ENCODE measurements around the gene SCN1A.
A peak's percentile ranks its signal among the peaks of the same experiment; 100 is the strongest.
"Not testable (repeated sequence)": the region's sequence is repeated elsewhere in the genome, so short reads cannot be mapped to it uniquely, and the experiment has no call there.

SCN1A gene

GRCh38 chr2:166127217-166128155, at the start of gene SCN1A:
SCN1A (minus strand) TSS chr2:166128020; CDS start chr2:166073621, 54,399 bp downstream.
- DNase-seq (ENCODE audit: low spot score): peak; percentile 69

GRCh38 chr2:166173263-166173662, 45.4 kb upstream of the SCN1A start:
- no peak for DNase-seq (ENCODE audit: low spot score)

- DNase-seq (ENCODE audit: low spot score): no peak
These were observed 43.4 kb upstream of the SCN1A start for GRCh38 chr2:166171216-166171615.

GRCh38 chr2:166170356-166170755, 42.5 kb upstream of the SCN1A start:
- no peak for DNase-seq (ENCODE audit: low spot score)

GRCh38 chr2:166167449-166167848, 39.6 kb upstream of the SCN1A start:
- no peak for DNase-seq (ENCODE audit: low spot score)

GRCh38 chr2:166163775-166164174, 36.0 kb upstream of the SCN1A start:
- DNase-seq (ENCODE audit: low spot score): no peak

GRCh38 chr2:166158546-166158945, 30.7 kb upstream of the SCN1A start:
- no peak for DNase-seq (ENCODE audit: low spot score)

GRCh38 chr2:166157578-166157977, 29.8 kb upstream of the SCN1A start:
- no peak for DNase-seq (ENCODE audit: low spot score)

- no peak for DNase-seq (ENCODE audit: low spot score)
These were observed 29.2 kb upstream of the SCN1A start for GRCh38 chr2:166156985-166157490.

GRCh38 chr2:166155589-166155988, 27.8 kb upstream of the SCN1A start:
- no peak for DNase-seq (ENCODE audit: low spot score)

- no peak for DNase-seq (ENCODE audit: low spot score)
These were observed 27.0 kb upstream of the SCN1A start for GRCh38 chr2:166154685-166155338.

GRCh38 chr2:166152064-166152463, 24.2 kb upstream of the SCN1A start:
- DNase-seq (ENCODE audit: low spot score): no peak

- no peak for DNase-seq (ENCODE audit: low spot score)
These were observed 20.9 kb upstream of the SCN1A start for GRCh38 chr2:166148500-166149400.

GRCh38 chr2:166147883-166148282, 20.1 kb upstream of the SCN1A start:
- no peak for DNase-seq (ENCODE audit: low spot score)

GRCh38 chr2:166144071-166144470, 16.3 kb upstream of the SCN1A start:
- no peak for DNase-seq (ENCODE audit: low spot score)

- DNase-seq (ENCODE audit: low spot score): no peak
These were observed 13.1 kb upstream of the SCN1A start for GRCh38 chr2:166140932-166141331.

- DNase-seq (ENCODE audit: low spot score): no peak
These were observed 12.7 kb upstream of the SCN1A start for GRCh38 chr2:166140475-166140874.

- not testable (repeated sequence) for DNase-seq (ENCODE audit: low spot score)
These were observed 11.7 kb upstream of the SCN1A start for GRCh38 chr2:166139479-166139878.

GRCh38 chr2:166138667-166139066, 10.8 kb upstream of the SCN1A start:
- DNase-seq (ENCODE audit: low spot score): no peak

- no peak for DNase-seq (ENCODE audit: low spot score)
These were observed 10.3 kb upstream of the SCN1A start for GRCh38 chr2:166138144-166138543.

GRCh38 chr2:166137331-166137730, 9.5 kb upstream of the SCN1A start:
- no peak for DNase-seq (ENCODE audit: low spot score)

- no peak for DNase-seq (ENCODE audit: low spot score)
These were observed 8.0 kb upstream of the SCN1A start for GRCh38 chr2:166135849-166136258.
